ENCODE data around the gene ZDHHC14.

ZDHHC14 gene

DNA sequence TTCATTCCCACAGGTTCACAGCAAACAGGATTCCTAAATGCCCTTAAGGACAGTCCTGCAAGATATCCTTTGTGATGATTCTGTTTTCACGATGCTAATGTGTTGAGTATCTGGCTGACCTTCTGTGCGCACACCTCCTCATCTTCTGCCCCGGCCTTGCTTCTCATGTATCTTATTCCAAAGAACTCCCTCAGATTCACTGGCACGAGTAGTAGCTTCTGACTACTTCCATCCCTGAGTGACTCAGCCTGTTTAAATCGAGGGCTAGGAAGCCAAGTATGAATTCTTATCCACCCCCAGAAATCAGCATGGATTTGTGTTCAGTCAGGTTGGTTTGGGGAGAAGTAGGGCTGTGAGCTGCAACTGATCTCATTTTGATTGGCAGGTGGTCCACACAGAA, 251.8 kb downstream of the ZDHHC14 start:
- no peak for DNase-seq

DNA sequence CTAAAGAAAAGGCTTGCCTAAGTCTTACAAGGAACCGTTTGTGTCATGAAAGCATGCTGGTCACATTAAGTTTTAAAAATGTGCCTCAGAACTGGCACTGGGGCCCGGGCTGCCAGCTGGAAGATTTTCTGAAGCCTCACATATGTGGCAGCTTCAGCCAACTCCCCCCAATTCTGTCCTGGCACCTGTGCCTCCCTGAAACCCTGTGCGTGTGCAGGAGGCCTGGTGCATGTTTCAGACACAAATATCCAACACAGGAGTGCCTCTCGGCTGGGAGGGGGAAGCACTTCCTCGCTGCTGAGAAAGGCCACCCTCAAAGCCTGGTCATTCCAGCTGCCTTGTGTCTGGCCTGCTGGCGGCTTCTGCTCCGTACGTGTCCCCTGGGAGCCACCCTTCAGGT, 253.6 kb downstream of the ZDHHC14 start:
- no peak for DNase-seq

DNA sequence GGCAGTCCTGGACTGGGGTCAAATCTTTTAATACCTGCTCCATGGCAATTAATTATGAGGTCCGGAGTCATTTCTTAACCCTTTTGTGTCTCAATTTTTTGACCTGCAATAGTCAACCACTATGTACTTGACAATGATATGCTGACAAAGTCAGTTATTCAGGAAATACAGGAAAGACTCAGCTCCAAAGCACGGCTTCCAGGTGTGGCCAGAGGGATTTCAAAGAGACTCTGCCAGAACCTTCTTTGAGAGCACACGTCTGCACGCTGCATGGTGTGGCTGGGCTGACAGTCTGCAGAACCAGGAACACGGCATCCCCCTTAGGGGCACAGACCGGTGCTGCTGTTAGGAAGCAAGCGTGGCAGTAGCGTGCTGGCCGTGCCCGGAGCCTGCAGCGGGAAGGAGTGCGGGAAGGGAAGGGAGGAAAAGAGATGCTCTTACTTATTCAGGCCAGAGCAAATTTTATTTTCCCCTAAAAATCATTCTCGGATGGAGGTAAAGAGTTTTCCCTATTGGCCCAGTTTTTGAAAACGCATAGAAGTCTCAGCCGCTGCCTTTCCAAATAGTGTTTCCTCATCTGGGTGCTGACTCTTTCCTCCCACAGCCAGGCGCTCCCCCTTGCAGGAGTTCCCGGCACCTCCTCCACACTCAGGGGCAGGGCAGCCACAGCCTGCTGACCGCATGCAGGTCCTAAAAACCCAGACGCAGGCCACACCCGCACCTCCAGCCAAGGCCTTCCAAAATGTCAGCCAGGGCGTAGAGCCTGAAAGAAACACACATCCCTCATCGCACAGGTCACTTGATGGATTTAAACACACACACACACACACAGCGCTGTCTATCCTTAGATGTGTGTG, 254.6 kb downstream of the ZDHHC14 start:
- peak; percentile 31 for DNase-seq

DNA sequence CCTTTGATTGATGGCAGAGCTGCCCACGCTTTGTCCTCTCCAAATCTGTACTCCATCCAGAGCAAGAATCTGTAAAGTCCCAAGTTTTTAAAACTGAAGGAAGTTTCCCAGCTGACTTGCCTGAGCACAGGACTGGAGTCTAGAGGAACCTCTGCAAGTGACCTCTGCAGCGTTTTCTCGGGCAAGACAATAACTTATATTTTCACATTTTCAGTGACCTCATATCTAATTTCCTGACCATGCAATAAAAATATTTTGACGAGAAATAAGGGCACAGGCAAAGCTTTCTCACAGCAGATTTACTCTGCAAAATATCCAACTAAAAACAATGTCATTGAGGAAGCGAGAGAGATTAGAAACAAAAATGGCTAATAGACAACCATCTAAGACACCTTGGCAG, 256.5 kb downstream of the ZDHHC14 start:
- DNase-seq, result no peak

DNA sequence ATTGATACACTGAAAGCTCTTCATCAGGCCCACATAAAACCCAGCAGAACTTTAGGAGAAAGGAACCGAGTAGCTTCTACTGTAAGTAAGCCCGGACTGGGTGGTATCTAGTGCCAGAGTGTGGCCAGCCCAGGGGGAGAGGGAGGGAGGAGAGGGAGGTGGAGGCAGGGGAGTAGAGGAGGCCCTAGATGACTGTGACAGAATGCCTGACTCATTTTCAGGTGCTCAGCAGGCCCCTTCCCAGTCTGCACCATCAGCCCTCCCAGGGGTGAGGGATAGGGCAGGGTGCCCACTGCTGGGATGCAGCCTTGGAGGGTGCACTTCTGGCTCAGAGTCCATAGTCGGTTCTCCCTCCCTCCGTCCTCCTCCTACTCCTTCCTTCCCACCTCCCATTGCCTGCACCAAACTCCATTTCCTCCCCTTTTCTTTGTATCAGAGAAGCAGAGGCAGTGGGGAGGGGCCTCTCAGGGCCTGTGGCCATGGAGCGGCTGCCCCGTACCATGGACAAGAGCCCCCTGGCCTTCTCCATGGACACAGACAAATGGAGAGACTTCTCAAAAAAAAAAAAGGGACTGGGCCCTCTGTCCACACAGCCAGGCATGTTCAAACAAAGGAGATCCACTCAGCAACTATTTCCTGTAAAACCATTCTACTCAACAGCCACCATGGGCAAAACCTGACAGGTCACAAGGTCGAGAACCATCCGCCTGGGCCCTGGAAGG, 257.1 kb downstream of the ZDHHC14 start:
- DNase-seq, result no peak

DNA sequence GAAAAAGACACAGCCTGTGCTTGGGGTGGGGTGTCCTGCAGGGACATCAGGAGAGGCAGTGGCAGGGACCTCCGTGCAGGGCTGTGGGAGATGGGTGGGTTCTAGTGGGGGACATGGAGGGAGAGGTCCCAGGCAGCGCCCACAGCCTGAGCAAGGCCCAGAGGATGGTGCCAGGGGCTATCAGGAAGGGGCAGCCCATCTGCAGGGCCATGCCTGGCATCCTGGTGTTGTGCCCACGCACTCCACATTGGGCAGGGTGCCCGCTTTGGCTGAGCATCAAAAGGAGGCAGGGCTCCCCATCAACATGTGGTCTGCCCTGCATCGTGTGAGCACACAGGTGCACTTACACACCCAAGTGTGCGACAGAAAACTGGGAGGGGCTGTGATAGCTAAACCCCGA, 257.8 kb downstream of the ZDHHC14 start:
- DNase-seq, result no peak

DNA sequence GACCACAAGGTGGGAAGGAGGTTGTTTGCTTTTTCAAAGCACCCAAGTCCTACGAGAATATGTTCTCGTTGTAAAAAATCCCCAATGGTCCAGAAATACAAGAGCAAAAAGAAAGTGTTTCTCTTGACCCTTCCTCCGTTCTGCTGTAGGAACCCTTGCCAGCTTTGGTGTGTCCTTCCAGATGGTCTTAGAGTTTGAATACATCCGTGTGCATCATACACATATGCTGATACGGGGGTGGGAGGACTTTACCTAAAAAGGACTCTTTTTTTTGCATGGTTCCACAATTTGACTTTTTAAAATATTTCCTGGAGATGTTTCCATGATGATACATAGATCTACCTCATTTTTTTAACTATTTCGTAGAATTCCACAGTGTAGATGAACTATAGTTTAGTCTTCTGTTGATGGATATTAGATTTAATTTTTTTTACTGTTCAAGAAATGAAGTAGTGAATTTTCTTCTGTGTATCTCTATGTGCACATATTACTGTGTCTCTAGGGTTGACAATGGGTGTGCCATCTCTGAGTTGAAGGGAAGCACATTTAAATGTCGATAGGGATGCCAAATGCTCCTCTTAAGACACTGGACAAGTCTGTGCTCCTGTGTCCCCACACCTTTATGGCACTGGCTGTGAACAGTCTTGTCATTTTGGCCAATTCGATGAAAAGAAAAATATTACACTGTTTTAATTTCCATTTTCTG, 259.9 kb downstream of the ZDHHC14 start:
- no peak for DNase-seq

DNA sequence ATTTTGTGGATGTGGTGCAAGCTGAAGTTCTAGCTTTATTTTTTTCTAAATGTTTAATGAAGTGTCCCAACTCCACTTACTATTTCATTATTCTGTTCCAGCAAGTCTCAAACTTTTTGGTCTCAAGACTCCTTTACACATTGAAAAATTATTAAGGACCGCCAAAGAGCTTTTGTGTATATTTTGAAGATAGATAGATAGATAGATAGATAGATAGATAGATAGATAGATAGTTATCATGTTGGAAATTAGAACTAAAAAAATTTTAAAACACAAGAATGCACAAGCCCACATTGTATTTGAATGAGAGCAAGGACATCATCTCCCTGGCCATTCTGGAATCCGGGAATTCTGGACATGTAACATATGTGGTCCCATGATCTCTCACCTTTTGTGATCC, 260.8 kb downstream of the ZDHHC14 start:
- no peak for DNase-seq

DNA sequence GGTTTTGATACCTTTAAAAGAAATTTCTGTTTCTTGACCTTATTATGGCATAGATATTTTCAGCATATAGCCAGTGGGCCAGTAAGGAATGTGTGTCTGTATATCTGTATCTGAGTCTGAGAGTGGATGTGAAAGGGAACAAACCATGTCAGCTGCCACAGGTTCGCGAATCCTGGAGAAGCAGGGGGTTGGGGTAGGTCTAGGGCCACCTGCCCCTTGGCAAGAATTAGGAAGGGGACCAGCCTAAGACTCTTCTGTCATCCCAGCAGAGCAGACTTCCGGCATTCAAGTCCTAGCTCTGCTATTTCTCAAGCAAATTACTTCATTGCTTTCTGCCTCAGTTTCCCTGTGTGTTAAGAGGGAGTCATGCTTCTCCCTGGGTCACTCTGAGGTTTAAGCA, 261.7 kb downstream of the ZDHHC14 start:
- DNase-seq, result no peak

DNA sequence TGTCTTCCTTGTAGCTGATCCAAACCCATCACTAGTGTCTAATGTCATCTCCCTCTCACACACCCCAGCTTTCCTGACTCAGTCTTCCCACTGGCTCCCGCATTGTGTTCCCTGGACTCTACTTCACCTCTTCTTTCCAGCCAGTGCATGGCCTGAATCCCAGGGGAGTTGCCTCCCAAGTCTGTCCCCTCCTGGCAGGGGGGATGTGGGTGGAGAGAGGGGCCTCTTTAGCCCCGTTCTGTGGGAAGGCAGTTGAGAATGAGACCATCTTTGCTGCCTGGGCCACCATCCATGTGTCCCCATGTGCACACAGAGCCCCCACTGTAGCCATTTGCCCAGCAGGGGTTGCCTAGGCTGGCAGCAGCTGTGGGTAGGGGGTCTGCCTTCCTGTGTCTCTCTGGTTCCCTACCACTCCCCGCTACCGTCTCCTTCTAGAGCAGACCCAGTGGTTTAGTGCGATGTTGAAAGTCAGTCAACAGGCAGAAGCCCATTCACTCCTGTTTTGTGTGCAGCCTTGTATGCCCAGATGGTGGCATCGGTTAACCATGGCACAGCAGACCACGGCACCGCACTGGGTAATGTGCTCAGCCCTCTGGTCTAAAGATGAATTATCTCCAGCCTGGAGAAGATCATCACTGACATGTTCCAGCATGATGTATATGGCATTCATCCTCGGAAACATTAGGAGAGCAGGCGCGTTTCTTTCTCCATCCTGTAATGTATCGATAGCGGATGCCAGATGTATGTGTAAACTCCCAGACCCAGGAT, 263.2 kb downstream of the ZDHHC14 start:
- DNase-seq, result no peak

DNA sequence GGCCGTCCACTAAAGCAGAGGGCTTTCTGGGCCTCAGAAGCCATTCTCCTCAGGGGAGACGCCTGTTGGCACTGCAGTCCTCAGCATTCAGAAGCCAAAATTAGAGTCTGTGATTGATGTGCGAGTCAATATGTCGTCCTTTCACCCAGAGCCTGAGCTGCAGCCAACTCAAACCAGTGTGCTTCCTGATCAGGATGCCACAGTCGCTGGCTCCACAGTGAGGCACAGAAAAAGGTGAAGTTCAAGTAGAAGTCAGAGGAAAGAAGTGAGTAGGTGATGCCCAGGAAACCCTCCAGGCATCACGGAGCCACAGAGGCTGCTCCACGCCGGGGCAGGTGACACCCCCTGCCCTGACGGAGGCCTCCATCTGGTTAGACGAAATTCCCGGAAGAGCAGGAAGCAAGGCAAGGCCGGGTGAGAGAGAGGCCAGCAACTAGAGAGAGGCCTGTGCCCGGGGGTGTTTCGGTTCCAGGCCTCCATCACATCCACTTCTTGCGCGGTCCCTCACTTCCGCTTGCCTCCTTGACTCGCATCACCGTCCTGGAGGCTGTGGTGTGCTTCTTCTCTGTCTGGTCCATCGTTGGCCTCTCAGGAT, 264.3 kb downstream of the ZDHHC14 start:
- no peak for DNase-seq

DNA sequence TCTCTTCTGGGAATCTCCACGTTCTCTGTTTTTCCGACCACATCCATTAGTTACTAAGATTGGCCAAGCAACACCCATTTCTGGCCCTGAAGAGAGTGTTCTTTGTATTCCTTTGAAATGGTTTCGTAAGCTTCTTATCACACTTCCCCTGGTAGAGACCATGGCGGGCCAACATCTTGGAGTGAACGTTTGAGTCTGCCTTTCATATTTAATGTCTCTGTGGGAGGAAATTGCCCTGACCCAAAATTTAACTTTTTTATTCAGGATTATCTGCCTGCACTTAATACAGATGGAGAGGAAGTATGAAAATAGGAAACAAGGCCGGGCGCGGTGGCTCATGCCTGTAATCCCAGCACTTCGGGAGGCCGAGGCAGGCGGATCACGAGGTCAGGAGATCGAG, 265.0 kb downstream of the ZDHHC14 start:
- no peak for DNase-seq

DNA sequence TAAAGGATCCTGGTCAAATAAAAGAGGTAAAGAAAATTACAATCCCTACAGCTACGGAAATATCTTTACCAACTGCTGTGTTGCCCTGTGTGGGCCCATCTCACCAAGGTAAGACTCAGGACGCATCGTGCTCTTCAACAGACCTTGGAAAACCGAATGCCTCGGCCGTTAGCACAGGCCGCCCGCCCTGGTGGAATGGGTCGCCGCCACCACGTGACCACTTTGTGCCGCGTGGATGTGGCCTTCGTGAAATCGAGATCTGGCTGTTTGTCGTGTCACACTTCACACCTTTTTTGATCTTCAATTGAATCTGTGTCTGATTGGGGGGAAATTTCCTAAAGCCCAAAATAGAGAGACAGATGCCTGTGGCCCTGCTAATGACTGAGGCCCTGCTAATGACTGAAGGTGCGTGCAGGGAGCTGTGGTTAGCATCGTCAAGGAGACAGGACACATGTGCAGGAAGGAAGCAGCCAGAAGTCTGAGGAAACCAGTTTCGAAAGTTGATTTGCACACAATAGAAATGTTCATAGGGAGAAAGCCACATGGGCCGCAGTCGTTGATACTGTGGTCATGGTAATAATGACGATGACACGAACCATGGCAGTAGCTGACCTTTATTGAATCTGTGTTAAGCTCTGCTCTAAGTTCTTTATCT, 266.4 kb downstream of the ZDHHC14 start:
- DNase-seq, result no peak

DNA sequence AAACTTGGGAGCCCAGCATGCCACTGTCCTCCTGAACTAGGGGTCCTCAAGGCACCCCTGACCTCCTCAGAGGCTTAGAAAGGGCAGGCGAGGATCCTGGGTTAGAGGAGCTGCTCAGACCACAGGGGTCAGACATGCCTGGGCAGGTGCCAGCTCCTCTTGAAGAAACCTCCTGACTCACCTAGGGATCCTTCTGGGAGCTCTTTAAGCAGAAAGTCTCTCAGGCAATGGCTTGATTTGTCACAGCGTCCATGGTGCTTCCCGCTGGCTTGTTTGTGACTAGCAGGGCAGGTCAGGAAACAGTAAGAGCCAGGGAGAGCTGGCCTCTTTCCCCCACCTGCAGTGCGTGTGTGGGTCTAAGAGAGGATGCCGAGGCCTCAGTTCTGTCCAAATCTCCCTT, 267.6 kb downstream of the ZDHHC14 start:
- DNase-seq, result peak; percentile 23

DNA sequence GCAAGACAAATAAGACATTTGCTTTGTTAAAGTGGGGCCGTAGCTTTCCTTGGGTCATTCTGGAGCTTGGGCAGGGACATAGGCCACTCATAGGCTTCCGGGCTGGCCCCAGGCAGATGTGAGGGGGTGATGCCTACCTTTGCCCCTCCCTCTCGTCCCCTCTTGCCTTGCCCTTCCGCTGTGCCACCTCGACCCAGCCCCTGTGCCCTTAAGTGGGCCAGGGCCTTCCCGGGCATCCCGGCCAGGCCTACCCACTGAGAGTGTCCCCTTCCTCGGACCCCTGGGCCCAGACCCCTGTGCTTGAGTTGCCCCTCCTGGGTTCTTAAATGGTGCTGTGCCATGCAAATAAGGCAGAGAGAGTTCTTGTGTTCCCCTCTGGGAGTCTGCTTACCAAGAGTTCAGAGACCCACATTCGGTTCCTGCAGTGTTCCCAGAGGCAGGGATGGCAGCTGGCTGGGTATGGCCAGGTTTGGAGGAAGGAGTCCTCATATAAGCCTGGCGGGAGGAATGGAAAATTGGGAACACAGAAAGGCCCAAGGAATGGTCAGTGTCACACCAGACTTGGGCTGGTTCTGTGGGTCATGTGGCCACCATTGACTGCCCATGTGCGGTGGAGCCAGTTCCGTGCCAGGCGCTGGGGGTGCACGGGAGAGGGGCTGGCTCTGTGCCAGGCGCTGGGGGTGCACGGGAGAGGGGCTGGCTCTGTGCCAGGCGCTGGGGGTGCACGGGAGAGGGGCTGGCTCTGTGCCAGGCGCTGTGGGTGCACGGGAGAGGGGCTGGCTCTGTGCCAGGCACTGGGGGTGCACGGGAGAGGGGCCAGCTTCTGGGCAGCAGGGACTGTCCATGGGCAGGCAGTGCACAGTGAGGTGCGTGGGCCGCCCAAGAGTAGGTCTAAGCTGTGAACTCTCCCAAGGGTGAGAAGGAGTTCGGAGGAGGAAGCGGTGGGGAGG, 268.6 kb downstream of the ZDHHC14 start:
- no peak for DNase-seq

DNA sequence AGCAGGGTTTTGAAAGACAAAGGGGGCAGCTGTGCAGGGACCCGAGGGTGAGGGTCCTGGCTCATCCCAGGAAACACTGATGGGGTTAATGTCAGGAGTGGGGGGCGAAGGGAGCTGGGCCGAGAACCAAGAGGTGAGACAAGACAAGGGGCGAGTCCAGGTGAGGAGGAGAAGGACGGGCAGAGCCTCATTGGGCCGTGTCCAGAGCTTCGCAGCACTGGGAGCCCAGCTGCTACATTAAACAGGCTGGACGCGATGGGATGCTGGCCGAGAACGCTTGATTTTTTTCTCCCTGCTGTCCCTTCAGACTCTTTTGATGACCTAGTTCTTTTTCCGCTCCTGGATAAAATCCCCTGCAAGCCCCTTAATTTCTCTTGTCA, 269.3 kb downstream of the ZDHHC14 start:
- DNase-seq, result no peak

DNA sequence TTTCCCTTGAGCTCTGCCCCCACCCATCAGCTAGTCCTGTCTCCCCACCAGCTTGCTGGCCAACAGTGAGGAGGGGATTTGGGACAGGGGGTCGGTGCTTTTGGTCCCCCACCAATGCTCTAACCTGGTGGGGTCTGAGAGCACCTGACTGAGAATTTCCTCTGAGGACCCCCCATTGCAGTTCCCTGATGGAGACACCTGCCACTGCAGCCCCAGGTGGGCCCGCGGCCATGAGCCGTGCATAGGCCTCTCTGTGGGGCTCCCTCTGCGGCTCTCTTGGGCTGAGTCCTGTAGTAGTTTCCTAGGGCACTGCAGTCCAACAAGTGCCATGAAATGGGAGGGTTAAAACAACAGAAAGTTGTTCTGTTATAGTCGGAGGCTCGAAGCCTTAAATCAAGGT, 269.8 kb downstream of the ZDHHC14 start:
- no peak for DNase-seq

DNA sequence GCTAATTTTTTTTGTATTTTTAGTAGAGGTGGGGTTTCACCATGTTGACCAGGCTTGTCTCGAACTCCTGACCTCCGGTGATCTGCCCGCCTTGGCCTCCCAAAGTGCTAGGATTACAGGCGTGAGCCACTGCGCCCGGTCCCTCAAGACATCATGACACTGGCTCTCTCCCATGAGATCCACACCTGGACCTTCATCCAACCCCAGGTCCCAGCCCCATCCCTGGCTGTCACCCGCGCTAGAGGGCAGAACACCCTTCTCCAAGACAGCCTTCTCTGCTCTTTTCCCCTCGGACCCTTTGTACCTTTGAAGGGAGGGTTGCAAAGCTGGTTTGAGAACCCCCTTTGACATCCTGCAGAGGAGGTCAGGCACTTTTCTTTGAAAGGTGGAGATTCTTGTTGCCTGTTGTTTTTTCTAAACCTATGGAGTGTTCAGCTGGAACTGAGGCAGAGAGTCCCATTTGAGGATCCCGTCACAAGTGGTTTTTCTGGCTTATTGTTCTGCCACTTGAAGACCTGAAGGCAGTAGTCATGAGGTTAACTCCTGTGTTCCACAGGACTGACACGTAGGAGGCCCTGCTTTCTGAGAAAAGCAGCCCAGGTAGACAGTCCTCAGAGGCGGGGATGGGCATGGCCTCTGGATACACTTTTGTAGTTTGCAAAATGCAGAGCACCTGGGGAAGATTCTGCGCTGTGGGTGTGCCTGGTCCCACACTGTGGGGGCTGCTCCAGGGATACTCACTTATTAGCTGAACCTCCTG, 270.9 kb downstream of the ZDHHC14 start:
- no peak for DNase-seq

DNA sequence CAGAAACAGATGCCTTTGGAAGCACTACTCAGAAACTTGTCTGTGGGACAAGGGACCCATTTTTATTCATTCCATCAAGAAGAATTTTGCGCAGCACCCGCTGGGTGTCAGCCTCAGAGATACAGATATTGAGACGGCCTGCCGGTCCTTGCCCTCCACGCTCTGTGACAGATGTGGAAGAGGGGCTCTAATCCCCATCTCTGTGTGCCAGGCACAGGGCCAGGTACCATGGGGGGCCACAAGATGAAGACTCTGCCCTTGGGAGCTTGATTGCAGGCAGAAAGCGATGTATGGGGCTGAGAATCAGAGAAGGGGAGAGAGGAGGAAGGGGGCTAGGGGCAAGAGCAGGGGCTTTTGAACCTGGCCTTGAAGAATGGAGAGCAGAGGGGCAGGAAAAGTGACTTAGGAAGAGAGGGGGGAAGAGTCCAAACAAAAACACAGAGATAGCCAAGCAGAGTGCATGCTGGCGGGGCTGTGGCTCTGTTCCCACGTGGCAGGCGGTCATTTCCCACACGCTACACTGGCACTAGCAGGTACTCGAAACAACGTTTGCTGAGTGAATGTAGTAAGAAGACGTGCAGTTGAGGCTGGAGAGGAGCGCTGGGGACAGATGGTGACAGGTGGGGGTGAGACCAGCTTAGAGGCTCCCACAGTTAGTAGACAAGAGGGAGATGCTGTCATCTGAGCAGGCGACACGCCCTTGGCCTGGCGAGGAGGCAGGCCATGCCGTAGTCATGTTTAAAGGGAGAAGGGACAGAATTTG, 271.8 kb downstream of the ZDHHC14 start:
- DNase-seq, result no peak

All from kidney glomerular epithelial cell (primary cell).